UCSD-AML1 (cell line): ENCODE results near the gene REC8.

Experiments
- DNase-seq: peaks from one replicate; lab custom pipeline; 2025; ENCODE audit not compliant: unreplicated experiment; lab: John Stamatoyannopoulos, UW

The REC8 gene, protein sequence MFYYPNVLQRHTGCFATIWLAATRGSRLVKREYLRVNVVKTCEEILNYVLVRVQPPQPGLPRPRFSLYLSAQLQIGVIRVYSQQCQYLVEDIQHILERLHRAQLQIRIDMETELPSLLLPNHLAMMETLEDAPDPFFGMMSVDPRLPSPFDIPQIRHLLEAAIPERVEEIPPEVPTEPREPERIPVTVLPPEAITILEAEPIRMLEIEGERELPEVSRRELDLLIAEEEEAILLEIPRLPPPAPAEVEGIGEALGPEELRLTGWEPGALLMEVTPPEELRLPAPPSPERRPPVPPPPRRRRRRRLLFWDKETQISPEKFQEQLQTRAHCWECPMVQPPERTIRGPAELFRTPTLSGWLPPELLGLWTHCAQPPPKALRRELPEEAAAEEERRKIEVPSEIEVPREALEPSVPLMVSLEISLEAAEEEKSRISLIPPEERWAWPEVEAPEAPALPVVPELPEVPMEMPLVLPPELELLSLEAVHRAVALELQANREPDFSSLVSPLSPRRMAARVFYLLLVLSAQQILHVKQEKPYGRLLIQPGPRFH

DNA sequence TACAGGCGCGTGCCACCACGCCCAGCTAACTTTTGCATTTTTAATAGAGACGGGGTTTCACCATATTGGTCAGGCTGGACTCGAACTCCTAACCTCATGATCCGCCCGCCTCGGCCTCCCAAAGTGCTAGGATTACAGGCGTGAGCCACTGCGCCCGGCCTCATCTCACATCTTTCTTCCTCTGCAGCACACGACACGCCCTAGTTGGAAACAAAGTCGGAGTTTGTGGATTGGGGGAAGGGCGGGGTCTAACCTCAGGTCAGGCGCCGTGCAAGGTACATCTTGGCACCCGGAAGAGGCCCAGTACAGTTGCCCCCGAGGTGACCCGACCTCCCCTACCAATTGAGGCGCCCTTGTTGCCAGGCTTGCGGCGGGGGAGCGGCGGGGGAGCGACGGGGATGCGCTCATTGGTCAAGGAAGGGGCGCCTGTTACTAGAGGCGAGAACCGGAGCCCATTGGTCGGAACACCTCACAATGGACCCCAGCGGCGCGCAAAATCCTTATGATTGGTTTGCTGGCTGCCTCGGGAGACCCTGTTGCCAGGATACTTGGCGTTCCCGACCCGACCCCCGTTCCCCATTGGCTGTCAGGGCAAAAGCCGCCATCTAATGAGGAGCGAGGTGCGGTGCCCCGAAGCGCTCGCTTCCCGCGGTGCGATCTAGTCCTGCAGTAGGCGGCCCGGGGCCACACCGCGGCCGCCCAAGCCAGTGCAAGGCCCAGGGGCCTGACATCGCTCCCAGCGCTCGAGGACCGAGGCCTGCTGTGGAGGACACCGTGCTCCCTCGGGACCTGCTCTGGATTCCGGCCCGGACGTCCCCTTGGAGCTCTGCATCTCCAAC is at the start of gene REC8:
Gene REC8 (plus strand): TSS at position 659 of the 839 bp plus-strand sequence. CDS start 473 bp downstream, outside the sequence.
- DNase-seq, result no peak

DNA sequence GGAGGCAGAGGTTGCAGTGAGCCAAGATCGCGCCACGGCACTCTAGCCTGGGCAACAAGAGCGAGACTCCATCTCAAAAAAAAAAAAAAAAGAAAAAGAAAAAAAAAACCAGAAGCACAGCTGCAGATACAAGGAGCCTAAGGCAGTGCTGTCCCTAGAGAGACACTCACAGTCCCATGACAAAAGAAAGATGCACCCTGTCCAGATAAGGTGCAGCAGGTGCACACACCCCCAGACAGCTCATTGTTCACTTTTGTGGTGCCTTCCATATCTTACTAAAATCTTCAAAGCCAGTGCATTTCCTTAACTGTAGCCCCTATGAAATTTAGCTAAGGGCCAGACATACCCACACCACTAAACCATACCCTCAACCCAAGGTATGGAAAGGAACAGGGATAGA is 49.5 kb upstream of the REC8 start:
- DNase-seq, result no peak

- no peak for DNase-seq
Observed at GRCh38 chr14:24122898-24123297, 49.0 kb upstream of the REC8 start.

GRCh38 chr14:24123424-24124417 is 48.2 kb upstream of the REC8 start:
- no peak for DNase-seq

DNA sequence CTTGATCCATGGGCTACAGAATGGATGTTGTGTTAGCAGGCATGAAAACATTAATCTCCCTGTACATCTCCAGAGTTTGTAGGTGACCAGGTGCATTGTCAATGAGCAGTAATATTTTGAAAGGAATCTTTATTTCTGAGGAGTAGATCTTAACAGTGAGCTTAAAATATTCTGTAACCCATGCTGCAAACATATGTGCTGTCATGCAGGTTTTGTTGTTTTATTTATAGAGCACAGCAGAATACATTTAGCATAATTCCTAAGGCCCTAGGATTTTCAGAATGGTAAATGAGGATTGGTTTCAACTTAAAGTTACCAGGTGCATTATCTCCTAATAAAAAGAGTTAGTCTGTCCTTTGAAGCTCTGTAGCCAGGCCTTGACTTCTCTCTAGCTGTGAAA is 44.9 kb upstream of the REC8 start:
- no peak for DNase-seq

- no peak for DNase-seq
Observed at GRCh38 chr14:24127673-24128072, 44.2 kb upstream of the REC8 start.

DNA sequence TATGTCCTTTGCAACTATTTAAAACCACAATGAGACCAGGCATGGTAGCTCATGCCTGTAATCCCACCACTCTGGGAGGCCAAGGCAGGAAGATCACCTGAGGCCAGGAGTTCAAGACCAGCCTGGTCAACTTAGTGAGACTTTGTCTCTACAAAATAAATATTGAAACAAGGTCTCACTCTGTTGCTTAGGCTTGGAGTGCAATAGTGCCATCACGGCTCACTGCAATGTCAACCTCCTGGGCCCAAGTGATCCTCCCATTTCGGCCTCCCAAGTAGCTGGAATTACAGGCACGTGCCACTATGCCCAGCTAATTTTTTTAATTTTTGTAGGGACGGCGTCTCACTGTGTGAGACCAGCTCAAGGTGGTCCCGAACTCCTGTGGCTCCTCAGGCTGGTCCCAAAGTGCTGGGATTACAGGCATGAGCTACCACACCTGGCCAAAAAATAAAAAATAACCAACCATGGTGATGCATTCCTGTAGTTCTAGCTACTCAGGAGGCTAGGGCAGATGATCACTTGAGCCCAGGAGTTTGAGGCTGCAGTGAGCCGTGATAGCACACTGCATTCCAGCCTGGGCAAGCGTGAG is 42.4 kb upstream of the REC8 start:
- DNase-seq, result no peak

DNA sequence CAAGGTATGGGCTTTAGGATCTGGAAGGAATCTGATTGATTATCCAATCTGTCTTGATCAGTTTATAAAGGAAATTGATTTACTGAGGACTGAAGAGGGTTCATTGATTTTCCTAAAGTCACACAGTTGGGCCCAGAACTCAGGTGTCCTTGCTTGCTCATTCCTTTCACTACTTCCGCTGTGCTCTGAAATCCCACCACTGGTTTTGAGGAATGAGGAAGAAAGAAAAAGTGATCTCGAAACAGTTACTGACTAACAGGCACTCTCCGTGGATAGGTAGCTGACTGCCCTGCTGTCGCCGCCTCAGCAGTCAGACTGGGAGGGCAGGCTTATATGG is 41.5 kb upstream of the REC8 start, which contains the start of gene FITM1:
Gene FITM1 (plus strand): TSS at position 280 of the 337 bp plus-strand sequence. CDS start 905 bp downstream, outside the sequence.
- DNase-seq, result no peak

- DNase-seq, result no peak
Observed at GRCh38 chr14:24130717-24131548, 40.9 kb upstream of the REC8 start.

DNA sequence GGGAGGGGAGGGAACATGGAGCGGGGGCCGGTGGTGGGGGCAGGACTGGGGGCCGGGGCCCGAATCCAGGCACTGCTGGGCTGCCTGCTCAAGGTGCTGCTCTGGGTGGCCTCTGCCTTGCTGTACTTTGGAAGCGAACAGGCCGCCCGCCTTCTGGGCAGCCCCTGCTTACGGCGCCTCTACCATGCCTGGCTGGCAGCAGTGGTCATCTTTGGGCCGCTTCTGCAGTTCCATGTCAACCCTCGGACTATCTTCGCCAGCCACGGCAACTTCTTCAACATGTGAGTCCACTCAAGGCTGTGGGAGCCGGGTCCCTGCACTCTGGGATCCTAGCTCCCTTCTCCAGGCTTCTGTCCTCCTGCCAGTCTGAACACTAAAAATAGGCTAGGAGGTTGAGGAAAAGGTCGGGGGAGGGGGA is 40.3 kb upstream of the REC8 start:
- no peak for DNase-seq

- no peak for DNase-seq
Observed at GRCh38 chr14:24132061-24132685, 39.7 kb upstream of the REC8 start.

DNA sequence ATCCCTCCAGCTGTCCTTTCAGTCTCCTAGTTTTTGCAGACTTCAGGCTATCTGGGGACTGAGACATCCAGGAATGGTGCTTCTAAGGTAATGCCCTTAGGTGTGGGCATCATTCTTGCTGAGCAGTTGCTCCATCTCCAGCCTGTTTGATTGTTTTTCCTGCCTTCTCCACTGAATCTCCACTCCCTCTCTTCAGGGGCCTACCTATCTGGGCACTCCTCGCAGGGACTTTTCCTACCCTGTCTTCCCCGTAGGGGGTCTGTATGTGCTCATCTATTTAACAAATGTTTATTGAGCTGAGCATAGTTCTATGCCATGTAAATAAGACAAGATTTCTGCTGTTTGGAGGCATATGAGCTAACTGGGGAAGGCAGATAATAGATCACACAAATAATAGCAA is 38.9 kb upstream of the REC8 start:
- DNase-seq, result no peak

- DNase-seq, result no peak
Observed at GRCh38 chr14:24133735-24134134, 38.1 kb upstream of the REC8 start.

DNA sequence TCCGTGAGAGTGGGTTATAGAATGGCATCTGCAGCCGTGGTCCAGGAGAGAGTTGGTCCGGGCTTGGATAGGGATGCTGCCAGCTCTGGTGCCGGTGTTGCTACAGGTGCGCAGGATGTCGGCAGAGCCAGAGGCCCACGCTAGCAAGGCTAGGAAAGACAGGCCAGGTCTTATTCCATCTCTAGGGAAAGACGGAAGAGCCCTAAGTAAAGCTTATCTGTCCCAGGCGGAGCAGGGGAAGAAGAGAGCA is 36.4 kb upstream of the REC8 start:
- DNase-seq, result no peak

GRCh38 chr14:24135834-24136683 is 35.8 kb upstream of the REC8 start, which contains the start of gene PSME1:
Gene PSME1, plus strand, starts transcription at chr14:24136194. Its CDS starts 69 bp downstream, at chr14:24136263.
- DNase-seq, result peak; percentile 94

DNA sequence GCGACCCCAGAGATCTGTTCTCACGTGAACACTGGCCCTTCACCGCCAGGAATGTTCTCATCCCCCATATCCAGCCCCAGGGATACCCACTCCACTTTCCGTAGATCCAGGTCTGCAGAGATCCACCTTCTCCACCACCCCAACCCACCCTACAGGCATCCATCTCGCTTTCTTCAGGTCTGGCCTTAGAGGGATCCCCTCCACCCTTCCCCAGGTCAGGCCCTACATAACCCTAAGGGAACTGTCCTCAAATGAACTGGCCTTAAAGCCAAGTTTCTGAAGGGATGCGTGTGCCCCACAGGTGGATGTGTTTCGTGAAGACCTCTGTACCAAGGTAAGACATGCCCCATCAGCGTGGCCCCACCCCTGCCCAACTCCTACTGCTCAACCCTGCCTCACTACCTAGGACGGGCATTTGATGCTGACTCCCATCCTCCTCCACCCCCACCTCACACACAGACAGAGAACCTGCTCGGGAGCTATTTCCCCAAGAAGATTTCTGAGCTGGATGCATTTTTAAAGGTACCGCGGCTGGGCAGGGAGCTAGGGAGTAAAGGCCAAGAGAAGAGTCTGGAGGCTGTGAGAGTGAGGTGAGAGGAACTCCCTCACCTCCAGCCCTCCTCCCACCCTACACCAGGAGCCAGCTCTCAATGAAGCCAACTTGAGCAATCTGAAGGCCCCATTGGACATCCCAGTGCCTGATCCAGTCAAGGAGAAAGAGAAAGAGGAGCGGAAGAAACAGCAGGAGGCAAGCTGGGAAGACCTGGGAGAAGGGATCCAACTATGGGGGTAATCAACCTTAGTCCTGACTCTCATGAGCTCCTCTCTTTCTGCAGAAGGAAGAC is 35.0 kb upstream of the REC8 start:
- no peak for DNase-seq
